Measurements from ENCODE around the gene EML6. TPM values are rescaled to one million over a fixed set of nuclear protein-coding genes. Genes with fewer than 3 reads are reported as not detected.

EML6 gene
- total and polyA plus RNA-seq, 10 of the 15 experiments (the other 5 are each of a cell fraction or from before 2014, with no cell fraction given), result 0.09 to 0.67 (median 0.21) TPM

DNA sequence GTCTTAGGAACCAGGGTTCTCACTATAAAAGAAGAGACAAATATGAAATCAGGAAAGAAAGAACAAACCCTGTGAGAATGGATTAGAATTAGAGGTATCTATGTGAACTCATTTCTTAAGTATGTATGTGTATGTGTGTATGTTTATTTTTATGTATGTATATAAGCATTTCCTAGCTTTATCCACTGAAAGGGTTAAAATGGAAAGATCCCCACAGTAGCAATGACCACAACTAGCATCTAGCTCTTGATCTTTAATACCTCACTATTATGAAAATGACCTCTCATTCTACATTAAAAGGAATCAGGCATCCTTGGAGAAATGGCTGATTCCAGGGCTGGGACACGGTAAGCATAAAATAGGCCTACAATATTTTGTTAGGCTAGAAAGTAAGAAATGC, 295.2 kb downstream of the EML6 start:
- 100% methylated on average over 1 of the region's 1 CpG for WGBS (ENCODE audit: insufficient coverage, insufficient replicate concordance, low lambda C conversion rate, missing lambda C conversion rate)

More for the DNA sequence above, 295.2 kb downstream of the EML6 start:
- DNase-seq (ENCODE audit: low read depth, low spot score) (no peak), FAIRE-seq (no peak), ATAC-seq (no peak)
- Histone ChIP-seq H3K79me2 (ENCODE audit: control insufficient read depth, insufficient read depth, low read length) (peaks cover 39% of the 10 kb centered on the region), H3K4me1 (ENCODE audit: control insufficient read depth, insufficient read depth, low read length) (no peaks in the 10 kb centered on the region), H3K27ac (ENCODE audit: control insufficient read depth, insufficient read depth) (no peak overlapping the region), H3K9ac (ENCODE audit: control insufficient read depth, insufficient read depth, low read length) (no peak overlapping the region), H4K20me1 (ENCODE audit: control insufficient read depth, insufficient read depth) (no peaks in the 10 kb centered on the region), H3K4me2 (ENCODE audit: control insufficient read depth, insufficient read depth) (no peak overlapping the region), H2AFZ (ENCODE audit: control insufficient read depth, low read depth, low read length) (no peak overlapping the region), H3K9me3 (replicated peaks; ENCODE audit: control insufficient read depth, insufficient read depth, low read length) (no peaks in the 10 kb centered on the region; the same call in none of the 3 replicates), H3K4me3 (no peak overlapping the region), H3K27me3 (replicated peaks in 1 of 2; ENCODE audit: control insufficient read depth in 2 of 2, insufficient read depth in 2 of 2, low read length in 1 of 2) (no peaks in the 10 kb centered on the region), H3K36me3 (ENCODE audit: control insufficient read depth in 2 of 2, insufficient read depth in 2 of 2, low read length in 1 of 2) (0 out of 4 replicates have a peak, but pooled peaks cover 0 to 4% of the 10 kb centered on the region in 2 experiments)
- ChIA-PET SMC1A (ENCODE audit: uncharacterized antibody, unreplicated experiment) (interaction anchor here (0.5 to 12.9 kb wide), 10 partner anchors 7 to 595 kb away, joined by 3 to 260 read pairs (median 8); partner anchors contain the start of gene RTN4), CTCF (interaction anchor here (0.8 to 14.8 kb wide), 5 partner anchors 14 to 152 kb away, joined by 3 to 342 read pairs (median 5); no protein-coding TSS in a partner anchor), POLR2A (no interaction called here), RAD21 (ENCODE audit: unreplicated experiment) (interaction anchor here (0.5 to 2.7 kb wide), 5 partner anchors 8 to 157 kb away, joined by 3 to 8 read pairs (median 4); no protein-coding TSS in a partner anchor)
- TF ChIP-seq SRF (IDR thresholded peaks at IDR 0.05; ENCODE audit: low read depth in 2 of 2, low read length in 2 of 2), result no peak
- TF ChIP-seq, protein P1, sequence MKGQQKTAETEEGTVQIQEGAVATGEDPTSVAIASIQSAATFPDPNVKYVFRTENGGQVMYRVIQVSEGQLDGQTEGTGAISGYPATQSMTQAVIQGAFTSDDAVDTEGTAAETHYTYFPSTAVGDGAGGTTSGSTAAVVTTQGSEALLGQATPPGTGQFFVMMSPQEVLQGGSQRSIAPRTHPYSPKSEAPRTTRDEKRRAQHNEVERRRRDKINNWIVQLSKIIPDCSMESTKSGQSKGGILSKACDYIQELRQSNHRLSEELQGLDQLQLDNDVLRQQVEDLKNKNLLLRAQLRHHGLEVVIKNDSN (IDR thresholded peaks at IDR 0.05; ENCODE audit: borderline replicate concordance, extremely low read length, insufficient read depth, low read depth, low read length), result no peak
- TF ChIP-seq JUND (IDR thresholded peaks at IDR 0.05; ENCODE audit: low read depth, low read length), result no peak
- no peak for TF ChIP-seq IKZF2 (IDR thresholded peaks at IDR 0.05)
- TF ChIP-seq RCOR1 (conservative IDR thresholded peaks at IDR 0.05; ENCODE audit: low read depth, low read length), result no peak
- no peak for TF ChIP-seq MEF2A (IDR thresholded peaks at IDR 0.05; ENCODE audit: insufficient read depth, low read depth, low read length)
- TF ChIP-seq TAF1 (IDR thresholded peaks at IDR 0.05; ENCODE audit: borderline replicate concordance, low read depth, low read length), result no peak
- TF ChIP-seq, protein P2, sequence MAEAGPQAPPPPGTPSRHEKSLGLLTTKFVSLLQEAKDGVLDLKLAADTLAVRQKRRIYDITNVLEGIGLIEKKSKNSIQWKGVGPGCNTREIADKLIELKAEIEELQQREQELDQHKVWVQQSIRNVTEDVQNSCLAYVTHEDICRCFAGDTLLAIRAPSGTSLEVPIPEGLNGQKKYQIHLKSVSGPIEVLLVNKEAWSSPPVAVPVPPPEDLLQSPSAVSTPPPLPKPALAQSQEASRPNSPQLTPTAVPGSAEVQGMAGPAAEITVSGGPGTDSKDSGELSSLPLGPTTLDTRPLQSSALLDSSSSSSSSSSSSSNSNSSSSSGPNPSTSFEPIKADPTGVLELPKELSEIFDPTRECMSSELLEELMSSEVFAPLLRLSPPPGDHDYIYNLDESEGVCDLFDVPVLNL (IDR thresholded peaks at IDR 0.05; ENCODE audit: low read depth, low read length), result no peak
- TF ChIP-seq BCL11A (IDR thresholded peaks at IDR 0.05; ENCODE audit: low read depth, low read length), result no peak
- no peak for TF ChIP-seq CHD2 (IDR thresholded peaks at IDR 0.05; ENCODE audit: borderline replicate concordance, low read depth, low read length)
- no peak for TF ChIP-seq TCF7 (IDR thresholded peaks at IDR 0.05; ENCODE audit: borderline replicate concordance)
- TF ChIP-seq, protein P3, sequence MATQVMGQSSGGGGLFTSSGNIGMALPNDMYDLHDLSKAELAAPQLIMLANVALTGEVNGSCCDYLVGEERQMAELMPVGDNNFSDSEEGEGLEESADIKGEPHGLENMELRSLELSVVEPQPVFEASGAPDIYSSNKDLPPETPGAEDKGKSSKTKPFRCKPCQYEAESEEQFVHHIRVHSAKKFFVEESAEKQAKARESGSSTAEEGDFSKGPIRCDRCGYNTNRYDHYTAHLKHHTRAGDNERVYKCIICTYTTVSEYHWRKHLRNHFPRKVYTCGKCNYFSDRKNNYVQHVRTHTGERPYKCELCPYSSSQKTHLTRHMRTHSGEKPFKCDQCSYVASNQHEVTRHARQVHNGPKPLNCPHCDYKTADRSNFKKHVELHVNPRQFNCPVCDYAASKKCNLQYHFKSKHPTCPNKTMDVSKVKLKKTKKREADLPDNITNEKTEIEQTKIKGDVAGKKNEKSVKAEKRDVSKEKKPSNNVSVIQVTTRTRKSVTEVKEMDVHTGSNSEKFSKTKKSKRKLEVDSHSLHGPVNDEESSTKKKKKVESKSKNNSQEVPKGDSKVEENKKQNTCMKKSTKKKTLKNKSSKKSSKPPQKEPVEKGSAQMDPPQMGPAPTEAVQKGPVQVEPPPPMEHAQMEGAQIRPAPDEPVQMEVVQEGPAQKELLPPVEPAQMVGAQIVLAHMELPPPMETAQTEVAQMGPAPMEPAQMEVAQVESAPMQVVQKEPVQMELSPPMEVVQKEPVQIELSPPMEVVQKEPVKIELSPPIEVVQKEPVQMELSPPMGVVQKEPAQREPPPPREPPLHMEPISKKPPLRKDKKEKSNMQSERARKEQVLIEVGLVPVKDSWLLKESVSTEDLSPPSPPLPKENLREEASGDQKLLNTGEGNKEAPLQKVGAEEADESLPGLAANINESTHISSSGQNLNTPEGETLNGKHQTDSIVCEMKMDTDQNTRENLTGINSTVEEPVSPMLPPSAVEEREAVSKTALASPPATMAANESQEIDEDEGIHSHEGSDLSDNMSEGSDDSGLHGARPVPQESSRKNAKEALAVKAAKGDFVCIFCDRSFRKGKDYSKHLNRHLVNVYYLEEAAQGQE (IDR thresholded peaks at IDR 0.05; ENCODE audit: low read depth, low read length), result no peak
- no peak for TF ChIP-seq POLR2A (IDR thresholded peaks at IDR 0.05; ENCODE audit: low read depth, low read length)
- no peak for TF ChIP-seq HDGF (IDR thresholded peaks at IDR 0.05)
- no peak for TF ChIP-seq SMC3 (IDR thresholded peaks at IDR 0.05; ENCODE audit: borderline replicate concordance, low read length)
- TF ChIP-seq ZNF24 (IDR thresholded peaks at IDR 0.05), result no peak
- no peak for TF ChIP-seq YY1 (IDR thresholded peaks at IDR 0.05; ENCODE audit: low read depth, low read length)
- TF ChIP-seq, protein P4, sequence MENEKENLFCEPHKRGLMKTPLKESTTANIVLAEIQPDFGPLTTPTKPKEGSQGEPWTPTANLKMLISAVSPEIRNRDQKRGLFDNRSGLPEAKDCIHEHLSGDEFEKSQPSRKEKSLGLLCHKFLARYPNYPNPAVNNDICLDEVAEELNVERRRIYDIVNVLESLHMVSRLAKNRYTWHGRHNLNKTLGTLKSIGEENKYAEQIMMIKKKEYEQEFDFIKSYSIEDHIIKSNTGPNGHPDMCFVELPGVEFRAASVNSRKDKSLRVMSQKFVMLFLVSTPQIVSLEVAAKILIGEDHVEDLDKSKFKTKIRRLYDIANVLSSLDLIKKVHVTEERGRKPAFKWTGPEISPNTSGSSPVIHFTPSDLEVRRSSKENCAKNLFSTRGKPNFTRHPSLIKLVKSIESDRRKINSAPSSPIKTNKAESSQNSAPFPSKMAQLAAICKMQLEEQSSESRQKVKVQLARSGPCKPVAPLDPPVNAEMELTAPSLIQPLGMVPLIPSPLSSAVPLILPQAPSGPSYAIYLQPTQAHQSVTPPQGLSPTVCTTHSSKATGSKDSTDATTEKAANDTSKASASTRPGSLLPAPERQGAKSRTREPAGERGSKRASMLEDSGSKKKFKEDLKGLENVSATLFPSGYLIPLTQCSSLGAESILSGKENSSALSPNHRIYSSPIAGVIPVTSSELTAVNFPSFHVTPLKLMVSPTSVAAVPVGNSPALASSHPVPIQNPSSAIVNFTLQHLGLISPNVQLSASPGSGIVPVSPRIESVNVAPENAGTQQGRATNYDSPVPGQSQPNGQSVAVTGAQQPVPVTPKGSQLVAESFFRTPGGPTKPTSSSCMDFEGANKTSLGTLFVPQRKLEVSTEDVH (IDR thresholded peaks at IDR 0.05; ENCODE audit: low read depth, partially characterized antibody), result no peak
- intact Hi-C loops (cut with micrococcal nuclease; ENCODE audit: unreplicated experiment) (no loop called here), in situ Hi-C loops (cut with MboI) (loop anchor here (5.0 kb wide), 1 partner anchor 149 kb away; no protein-coding TSS in a partner anchor)
- no TSS peak for BruUV-seq (replicated peaks)

All from GM12878 (cell line).